ENCODE data around the gene PARVG. TPM values are rescaled to one million over a fixed set of nuclear protein-coding genes. Genes with fewer than 3 reads are reported as not detected.

Gene PARVG
- total RNA-seq, 1 donor from 2014 or later: 0.23 TPM

DNA sequence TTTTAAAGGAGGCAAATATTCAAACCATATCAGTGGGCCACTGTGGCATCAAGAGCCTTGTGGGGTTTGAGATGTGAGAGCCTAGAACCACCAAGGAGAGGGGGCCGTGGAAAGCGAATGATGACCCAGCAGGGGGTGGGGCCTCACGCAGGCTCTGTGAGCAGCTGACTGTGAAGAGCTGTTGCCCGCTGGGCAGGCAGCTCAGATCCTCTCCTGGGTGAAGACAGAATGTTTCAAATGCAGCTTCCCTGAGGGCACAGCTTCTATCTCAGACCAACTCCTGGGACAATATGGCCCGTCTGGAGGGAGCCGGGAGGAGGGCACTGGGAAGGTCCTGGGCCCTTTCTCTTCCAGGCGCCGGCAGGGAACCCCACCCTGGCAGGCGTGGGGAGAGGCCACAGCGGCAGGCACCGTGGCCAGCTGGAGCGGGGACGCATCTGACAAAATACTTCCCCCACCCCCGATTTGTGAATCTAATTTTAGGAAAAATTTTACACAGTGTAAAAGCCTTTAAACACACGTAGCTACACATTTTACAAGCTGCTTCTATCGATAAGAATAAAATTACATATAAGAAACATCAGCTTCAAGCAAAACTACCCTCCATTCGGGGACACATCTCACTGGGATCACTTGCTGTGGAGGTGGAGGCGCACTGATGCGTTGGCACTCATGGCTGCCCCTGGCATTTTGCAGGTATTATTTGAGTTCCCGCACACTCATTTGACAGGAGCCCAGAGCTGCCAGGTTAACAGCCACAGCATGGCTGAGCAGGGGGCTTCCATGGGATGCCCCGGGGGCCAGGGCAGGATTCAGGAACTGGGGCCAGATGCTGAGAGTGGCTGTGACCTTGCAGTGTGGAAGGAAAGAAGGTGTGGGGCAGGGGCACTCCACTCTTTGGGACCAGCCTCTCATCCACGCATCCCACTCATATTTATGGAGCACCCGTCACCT lies 40.3 kb downstream of the PARVG start:
- Mint-ChIP-seq H3K27ac (ENCODE audit: unreplicated experiment) (no peak overlapping the region), H3K36me3 (ENCODE audit: low read depth, unreplicated experiment) (peaks cover 7% of the 10 kb centered on the region), H3K4me1 (ENCODE audit: low read depth, unreplicated experiment) (no peaks in the 10 kb centered on the region), H3K27me3 (ENCODE audit: low read depth, unreplicated experiment) (peaks cover 41% of the 10 kb centered on the region), H3K9me3 (ENCODE audit: unreplicated experiment) (peaks cover 11% of the 10 kb centered on the region), H3K4me3 (ENCODE audit: unreplicated experiment) (no peak overlapping the region)
- no peak overlapping the region for H3K9ac ChIP-seq (ENCODE audit: low read length)
- FAIRE-seq (no peak), DNase-seq (ENCODE audit: low read depth) (no peak)
- no peaks in the 10 kb centered on the region for H4K20me1 ChIP-seq (ENCODE audit: insufficient read depth, low read length)
- H3K4me3 ChIP-seq (ENCODE audit: insufficient read depth, low read depth, low read length): no peak overlapping the region
- no peaks in the 10 kb centered on the region for H3K36me3 ChIP-seq (ENCODE audit: insufficient read depth, low read length)
- H3K27ac ChIP-seq (ENCODE audit: low read depth, low read length): no peak overlapping the region
- TF ChIP-seq, protein P1, sequence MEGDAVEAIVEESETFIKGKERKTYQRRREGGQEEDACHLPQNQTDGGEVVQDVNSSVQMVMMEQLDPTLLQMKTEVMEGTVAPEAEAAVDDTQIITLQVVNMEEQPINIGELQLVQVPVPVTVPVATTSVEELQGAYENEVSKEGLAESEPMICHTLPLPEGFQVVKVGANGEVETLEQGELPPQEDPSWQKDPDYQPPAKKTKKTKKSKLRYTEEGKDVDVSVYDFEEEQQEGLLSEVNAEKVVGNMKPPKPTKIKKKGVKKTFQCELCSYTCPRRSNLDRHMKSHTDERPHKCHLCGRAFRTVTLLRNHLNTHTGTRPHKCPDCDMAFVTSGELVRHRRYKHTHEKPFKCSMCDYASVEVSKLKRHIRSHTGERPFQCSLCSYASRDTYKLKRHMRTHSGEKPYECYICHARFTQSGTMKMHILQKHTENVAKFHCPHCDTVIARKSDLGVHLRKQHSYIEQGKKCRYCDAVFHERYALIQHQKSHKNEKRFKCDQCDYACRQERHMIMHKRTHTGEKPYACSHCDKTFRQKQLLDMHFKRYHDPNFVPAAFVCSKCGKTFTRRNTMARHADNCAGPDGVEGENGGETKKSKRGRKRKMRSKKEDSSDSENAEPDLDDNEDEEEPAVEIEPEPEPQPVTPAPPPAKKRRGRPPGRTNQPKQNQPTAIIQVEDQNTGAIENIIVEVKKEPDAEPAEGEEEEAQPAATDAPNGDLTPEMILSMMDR (IDR thresholded peaks at IDR 0.05; ENCODE audit: insufficient read depth, low read depth, low read length): no peak
- no peak for TF ChIP-seq EZH2 (IDR thresholded peaks at IDR 0.05; ENCODE audit: insufficient read depth, low read length)
- peaks cover 11% of the 10 kb centered on the region for H3K27me3 ChIP-seq (ENCODE audit: insufficient read depth, low read length)
- H3K79me2 ChIP-seq (ENCODE audit: insufficient read depth, low read length): no peaks in the 10 kb centered on the region
- H3K9me3 ChIP-seq (ENCODE audit: insufficient read depth, low read depth, low read length): no peaks in the 10 kb centered on the region
- no peak overlapping the region for H2AFZ ChIP-seq (ENCODE audit: low read depth, low read length)
- no peaks in the 10 kb centered on the region for H3K4me1 ChIP-seq (ENCODE audit: insufficient read depth, low read length)
- H3K4me2 ChIP-seq (ENCODE audit: low read length): no peak overlapping the region

DNA sequence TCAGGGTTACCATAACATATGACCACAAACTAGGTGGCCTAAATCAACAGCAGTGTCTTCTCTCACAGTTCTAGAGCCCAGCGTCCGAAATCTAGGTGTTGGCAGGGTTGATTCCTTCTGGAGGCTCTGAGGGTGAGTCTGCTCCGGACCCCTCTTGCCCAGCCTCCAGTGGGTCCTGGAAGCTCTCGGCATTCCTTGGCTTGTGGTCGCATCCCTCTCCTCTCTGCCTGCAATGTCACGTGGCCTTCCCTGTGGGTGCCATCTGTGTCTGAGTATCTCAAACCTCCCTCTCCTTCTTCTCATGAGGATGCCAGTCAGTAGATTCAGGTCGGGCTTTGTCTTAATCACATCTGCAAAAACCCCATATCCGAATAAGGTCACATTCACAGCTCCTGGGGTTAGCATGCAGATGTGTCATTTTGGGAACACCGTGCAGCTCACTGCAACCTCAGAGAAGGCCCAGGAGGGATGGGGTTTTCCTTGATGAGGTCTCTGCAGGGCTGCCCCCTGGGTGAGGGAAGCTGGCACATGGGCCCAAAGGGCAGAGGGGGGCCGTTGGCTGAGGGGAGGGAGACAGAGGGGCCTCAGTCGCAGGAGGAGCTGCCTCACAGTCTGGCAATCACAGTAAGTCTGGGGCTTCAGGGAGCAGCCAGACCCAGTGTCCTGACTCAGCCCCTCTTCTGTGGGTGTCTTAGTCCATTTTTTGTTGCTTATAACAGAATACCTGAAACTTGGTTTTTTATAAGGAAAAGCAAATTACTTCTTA lies 41.2 kb downstream of the PARVG start:
- Histone ChIP-seq H3K9me3 (ENCODE audit: insufficient read depth, low read depth, low read length) (no peaks in the 10 kb centered on the region), H3K27ac (ENCODE audit: low read depth, low read length) (no peak overlapping the region), H3K9ac (ENCODE audit: low read length) (no peak overlapping the region), H3K36me3 (ENCODE audit: insufficient read depth, low read length) (no peaks in the 10 kb centered on the region), H3K4me3 (ENCODE audit: insufficient read depth, low read depth, low read length) (no peak overlapping the region), H3K27me3 (ENCODE audit: insufficient read depth, low read length) (peaks cover 11% of the 10 kb centered on the region), H4K20me1 (ENCODE audit: insufficient read depth, low read length) (no peaks in the 10 kb centered on the region), H3K4me2 (ENCODE audit: low read length) (no peak overlapping the region), H2AFZ (ENCODE audit: low read depth, low read length) (no peak overlapping the region), H3K4me1 (ENCODE audit: insufficient read depth, low read length) (no peaks in the 10 kb centered on the region), H3K79me2 (ENCODE audit: insufficient read depth, low read length) (no peaks in the 10 kb centered on the region)
- no peaks in the 10 kb centered on the region for H3K4me1 Mint-ChIP-seq (ENCODE audit: low read depth, unreplicated experiment)
- H3K27me3 Mint-ChIP-seq (ENCODE audit: low read depth, unreplicated experiment): peaks cover 45% of the 10 kb centered on the region
- TF ChIP-seq, protein P1 (IDR thresholded peaks at IDR 0.05; ENCODE audit: insufficient read depth, low read depth, low read length): no peak
- no peak for TF ChIP-seq EZH2 (IDR thresholded peaks at IDR 0.05; ENCODE audit: insufficient read depth, low read length)
- DNase-seq (ENCODE audit: low read depth): no peak
- no peak overlapping the region for H3K4me3 Mint-ChIP-seq (ENCODE audit: unreplicated experiment)
- no peak for FAIRE-seq
- no peak overlapping the region for H3K27ac Mint-ChIP-seq (ENCODE audit: unreplicated experiment)
- H3K9me3 Mint-ChIP-seq (ENCODE audit: unreplicated experiment): peaks cover 9% of the 10 kb centered on the region
- peaks cover 5% of the 10 kb centered on the region for H3K36me3 Mint-ChIP-seq (ENCODE audit: low read depth, unreplicated experiment)
